ENCODE measurements around the gene UBE3D.

The UBE3D gene

GRCh38 chr6:82980086-82980485 is 85.6 kb downstream of the UBE3D start:
- TF ChIP-seq CTCF (IDR thresholded peaks at IDR 0.05; ENCODE audit: borderline replicate concordance, insufficient read depth, low read depth, low read length), result no peak
- H3K4me3 ChIP-seq (ENCODE audit: low read depth, low read length), result no peak overlapping the region

GRCh38 chr6:82979657-82980056 is 86.0 kb downstream of the UBE3D start:
- H3K4me3 ChIP-seq (ENCODE audit: low read depth, low read length), result no peak overlapping the region
- no peak for TF ChIP-seq CTCF (IDR thresholded peaks at IDR 0.05; ENCODE audit: borderline replicate concordance, insufficient read depth, low read depth, low read length)

GRCh38 chr6:82978362-82978945 is 87.2 kb downstream of the UBE3D start:
- no peak overlapping the region for H3K4me3 ChIP-seq (ENCODE audit: low read depth, low read length)
- no peak for TF ChIP-seq CTCF (IDR thresholded peaks at IDR 0.05; ENCODE audit: borderline replicate concordance, insufficient read depth, low read depth, low read length)

GRCh38 chr6:82976179-82976578 is 89.5 kb downstream of the UBE3D start:
- TF ChIP-seq CTCF (IDR thresholded peaks at IDR 0.05; ENCODE audit: borderline replicate concordance, insufficient read depth, low read depth, low read length), result no peak
- H3K4me3 ChIP-seq (ENCODE audit: low read depth, low read length), result no peak overlapping the region

GRCh38 chr6:82971877-82972460 is 93.7 kb downstream of the UBE3D start:
- TF ChIP-seq CTCF (IDR thresholded peaks at IDR 0.05; ENCODE audit: borderline replicate concordance, insufficient read depth, low read depth, low read length), result no peak
- H3K4me3 ChIP-seq (ENCODE audit: low read depth, low read length), result no peak overlapping the region

- H3K4me3 ChIP-seq (ENCODE audit: low read depth, low read length), result no peak overlapping the region
- TF ChIP-seq CTCF (IDR thresholded peaks at IDR 0.05; ENCODE audit: borderline replicate concordance, insufficient read depth, low read depth, low read length), result no peak
Observed at GRCh38 chr6:82970839-82971238, 94.8 kb downstream of the UBE3D start.

GRCh38 chr6:82968708-82969107 is 96.9 kb downstream of the UBE3D start:
- no peak for TF ChIP-seq CTCF (IDR thresholded peaks at IDR 0.05; ENCODE audit: borderline replicate concordance, insufficient read depth, low read depth, low read length)
- no peak overlapping the region for H3K4me3 ChIP-seq (ENCODE audit: low read depth, low read length)

All from GM12875 (cell line).